MCF 10A (cell line): ENCODE results near the gene PLEKHM3. TPM values are rescaled to one million over a fixed set of nuclear protein-coding genes. Genes with fewer than 3 reads are reported as not detected.

ENCODE experiments used
- BruUV-seq: library from RNA; stranded (reverse); fragments of 400-500 nt; replicated peaks from 2 replicates; lab custom pipeline; 2021; lab: Mats Ljungman, UMichigan
- CTCF ChIA-PET: fragments of 300-600 bp; sonication (Branson Sonifier 250); formaldehyde crosslinking; extraction: SDS; loops from one replicate; lab custom pipeline; 2021; ENCODE audit warnings: antibody characterized with exemption, inconsistent platforms; lab: Yijun Ruan, JAX
- POLR2A ChIA-PET: fragments of 300-600, 350-650 bp; sonication (Branson Sonifier 250); formaldehyde crosslinking; extraction: SDS; loops from one replicate; lab custom pipeline; 2020; ENCODE audit warnings: antibody characterized with exemption, inconsistent platforms; lab: Yijun Ruan, JAX
- DNase-seq: peaks from one replicate; pipeline ENCODE4 v3.0.0-alpha.2; 2018; ENCODE audit not compliant: unreplicated experiment
- H3K27ac Mint-ChIP-seq: one replicate; pipeline ENCODE4 v1.8.0; 2022; ENCODE audit warnings: mild to moderate bottlenecking, low read depth, mixed read lengths; ENCODE audit not compliant: unreplicated experiment
- H3K27me3 Mint-ChIP-seq: one replicate; pipeline ENCODE4 v1.8.0; 2022; ENCODE audit warnings: mixed read lengths; ENCODE audit not compliant: insufficient read depth, unreplicated experiment
- H3K36me3 Mint-ChIP-seq: one replicate; pipeline ENCODE4 v1.8.0; 2022; ENCODE audit warnings: mild to moderate bottlenecking, moderate library complexity, mixed read lengths; ENCODE audit not compliant: insufficient read depth, unreplicated experiment
- H3K4me1 Mint-ChIP-seq: one replicate; pipeline ENCODE4 v1.8.0; 2022; ENCODE audit warnings: mixed read lengths; ENCODE audit not compliant: insufficient read depth, unreplicated experiment
- H3K4me3 Mint-ChIP-seq: one replicate; pipeline ENCODE4 v1.8.0; 2022; ENCODE audit warnings: mild to moderate bottlenecking, moderate library complexity, mixed read lengths; ENCODE audit not compliant: unreplicated experiment
- H3K9me3 Mint-ChIP-seq: one replicate; pipeline ENCODE4 v1.8.0; 2022; ENCODE audit warnings: mixed read lengths; ENCODE audit not compliant: unreplicated experiment
- intact Hi-C: fragments of 100-400 bp; cut with micrococcal nuclease; formaldehyde crosslinking; loops from 2 replicates; pipeline ENCODE4 v1.14.1; 2022
- total RNA-seq: library from RNA; stranded (reverse); gene quantifications from 2 replicates; pipeline ENCODE4 v1.2.3, GENCODE V29; 2022
- TF ChIP-seq, protein P1 (sequence below): fragments of 200-600 bp; IDR thresholded peaks from one replicate; pipeline ENCODE4 v1.8.0; 2022; ENCODE audit warnings: antibody characterized with exemption, mild to moderate bottlenecking; ENCODE audit not compliant: unreplicated experiment

Gene PLEKHM3
- total RNA-seq, 1 experiment from 2014 or later, result 5.4 TPM

- Mint-ChIP-seq H3K4me1 (no peaks in the 10 kb centered on the region), H3K27ac (no peak overlapping the region), H3K36me3 (peaks cover 6% of the 10 kb centered on the region), H3K9me3 (no peaks in the 10 kb centered on the region), H3K4me3 (no peak overlapping the region), H3K27me3 (no peaks in the 10 kb centered on the region)
- ChIA-PET POLR2A (no interaction called here), CTCF (no interaction called here)
- DNase-seq, result no peak
- TF ChIP-seq, protein P1, sequence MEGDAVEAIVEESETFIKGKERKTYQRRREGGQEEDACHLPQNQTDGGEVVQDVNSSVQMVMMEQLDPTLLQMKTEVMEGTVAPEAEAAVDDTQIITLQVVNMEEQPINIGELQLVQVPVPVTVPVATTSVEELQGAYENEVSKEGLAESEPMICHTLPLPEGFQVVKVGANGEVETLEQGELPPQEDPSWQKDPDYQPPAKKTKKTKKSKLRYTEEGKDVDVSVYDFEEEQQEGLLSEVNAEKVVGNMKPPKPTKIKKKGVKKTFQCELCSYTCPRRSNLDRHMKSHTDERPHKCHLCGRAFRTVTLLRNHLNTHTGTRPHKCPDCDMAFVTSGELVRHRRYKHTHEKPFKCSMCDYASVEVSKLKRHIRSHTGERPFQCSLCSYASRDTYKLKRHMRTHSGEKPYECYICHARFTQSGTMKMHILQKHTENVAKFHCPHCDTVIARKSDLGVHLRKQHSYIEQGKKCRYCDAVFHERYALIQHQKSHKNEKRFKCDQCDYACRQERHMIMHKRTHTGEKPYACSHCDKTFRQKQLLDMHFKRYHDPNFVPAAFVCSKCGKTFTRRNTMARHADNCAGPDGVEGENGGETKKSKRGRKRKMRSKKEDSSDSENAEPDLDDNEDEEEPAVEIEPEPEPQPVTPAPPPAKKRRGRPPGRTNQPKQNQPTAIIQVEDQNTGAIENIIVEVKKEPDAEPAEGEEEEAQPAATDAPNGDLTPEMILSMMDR, result no peak
- intact Hi-C loops, result no loop called here
- BruUV-seq, result no TSS peak
These were observed 122.1 kb downstream of the PLEKHM3 start for GRCh38 chr2:207903236-207903635.

- Mint-ChIP-seq H3K27me3 (no peaks in the 10 kb centered on the region), H3K9me3 (no peaks in the 10 kb centered on the region), H3K4me3 (no peak overlapping the region), H3K36me3 (peaks cover 6% of the 10 kb centered on the region), H3K4me1 (no peaks in the 10 kb centered on the region), H3K27ac (no peak overlapping the region)
- DNase-seq, result peak; percentile 6
- intact Hi-C loops, result no loop called here
- CTCF ChIA-PET, result no interaction called here
- TF ChIP-seq, protein P1, result no peak
- POLR2A ChIA-PET, result no interaction called here
- BruUV-seq, result no TSS peak
These were observed 122.5 kb downstream of the PLEKHM3 start for GRCh38 chr2:207902821-207903220.

- intact Hi-C loops, result no loop called here
- Mint-ChIP-seq H3K27me3 (no peaks in the 10 kb centered on the region), H3K36me3 (peaks cover 6% of the 10 kb centered on the region), H3K27ac (no peak overlapping the region), H3K4me1 (no peaks in the 10 kb centered on the region), H3K4me3 (no peak overlapping the region), H3K9me3 (no peaks in the 10 kb centered on the region)
- DNase-seq, result no peak
- ChIA-PET POLR2A (no interaction called here), CTCF (interaction anchor here (0.7 to 0.8 kb wide), 2 partner anchors 9 to 83 kb away, joined by 3 read pairs; no protein-coding TSS in a partner anchor)
- TF ChIP-seq, protein P1, result no peak
- BruUV-seq, result no TSS peak
These were observed 123.5 kb downstream of the PLEKHM3 start for GRCh38 chr2:207901829-207902228.

- no TSS peak for BruUV-seq
- no peaks in the 10 kb centered on the region for H3K9me3 Mint-ChIP-seq
- no peak overlapping the region for H3K27ac Mint-ChIP-seq
- CTCF ChIA-PET, result interaction anchor here (0.8 to 1.4 kb wide), 2 partner anchors 82 to 139 kb away, joined by 3 to 4 read pairs; no protein-coding TSS in a partner anchor
- TF ChIP-seq, protein P1, result no peak
- H3K27me3 Mint-ChIP-seq, result no peaks in the 10 kb centered on the region
- DNase-seq, result no peak
- intact Hi-C loops, result no loop called here
- POLR2A ChIA-PET, result no interaction called here
- H3K36me3 Mint-ChIP-seq, result peaks cover 6% of the 10 kb centered on the region
- no peaks in the 10 kb centered on the region for H3K4me1 Mint-ChIP-seq
- H3K4me3 Mint-ChIP-seq, result no peak overlapping the region
These were observed 123.9 kb downstream of the PLEKHM3 start for GRCh38 chr2:207901401-207901800.
